Amygdala (tissue), 56 donors: ENCODE data around the gene HEXD.

Experiments
- DNase-seq, 56 donors: peaks; one replicate each; lab custom pipeline; 2025; lab: John Stamatoyannopoulos, UW

The HEXD gene

GRCh38 chr17:82479602-82480001, 61.5 kb downstream of the HEXD start:
- DNase-seq: no peak

GRCh38 chr17:82480318-82480717, 62.2 kb downstream of the HEXD start:
- no peak for DNase-seq

GRCh38 chr17:82483204-82483660, 65.1 kb downstream of the HEXD start:
- DNase-seq: no peak

- DNase-seq: no peak
Observed at GRCh38 chr17:82483836-82484235, 65.7 kb downstream of the HEXD start.

GRCh38 chr17:82486231-82487094, 68.3 kb downstream of the HEXD start:
- DNase-seq: no peak

- DNase-seq: peak in 5 of 56 donors; percentile 9 to 38 (median 15)
Observed at GRCh38 chr17:82487910-82488309, 69.8 kb downstream of the HEXD start.

- peak in 41 of 56 donors; percentile 6 to 86 (median 45) for DNase-seq
Observed at GRCh38 chr17:82489117-82489516, 71.0 kb downstream of the HEXD start.

- no peak for DNase-seq
Observed at GRCh38 chr17:82489851-82490511, 71.8 kb downstream of the HEXD start.

GRCh38 chr17:82490512-82491195, 72.5 kb downstream of the HEXD start:
- no peak for DNase-seq

GRCh38 chr17:82491196-82491530, 73.0 kb downstream of the HEXD start:
- no peak for DNase-seq

GRCh38 chr17:82491533-82491932, 73.4 kb downstream of the HEXD start:
- DNase-seq: no peak
